Activated CD8-positive, alpha-beta memory T cell treated with anti-CD3 and anti-CD28 coated beads, Interleukin-2, amount 50 U/mL, for 1 hour (primary cell): ENCODE measurements around the gene MYOD1.

ENCODE experiments used
- DNase-seq: peaks from one replicate; pipeline ENCODE4 v3.0.0-alpha.2; 2020; ENCODE audit errors: extremely low read depth

Gene MYOD1

DNA sequence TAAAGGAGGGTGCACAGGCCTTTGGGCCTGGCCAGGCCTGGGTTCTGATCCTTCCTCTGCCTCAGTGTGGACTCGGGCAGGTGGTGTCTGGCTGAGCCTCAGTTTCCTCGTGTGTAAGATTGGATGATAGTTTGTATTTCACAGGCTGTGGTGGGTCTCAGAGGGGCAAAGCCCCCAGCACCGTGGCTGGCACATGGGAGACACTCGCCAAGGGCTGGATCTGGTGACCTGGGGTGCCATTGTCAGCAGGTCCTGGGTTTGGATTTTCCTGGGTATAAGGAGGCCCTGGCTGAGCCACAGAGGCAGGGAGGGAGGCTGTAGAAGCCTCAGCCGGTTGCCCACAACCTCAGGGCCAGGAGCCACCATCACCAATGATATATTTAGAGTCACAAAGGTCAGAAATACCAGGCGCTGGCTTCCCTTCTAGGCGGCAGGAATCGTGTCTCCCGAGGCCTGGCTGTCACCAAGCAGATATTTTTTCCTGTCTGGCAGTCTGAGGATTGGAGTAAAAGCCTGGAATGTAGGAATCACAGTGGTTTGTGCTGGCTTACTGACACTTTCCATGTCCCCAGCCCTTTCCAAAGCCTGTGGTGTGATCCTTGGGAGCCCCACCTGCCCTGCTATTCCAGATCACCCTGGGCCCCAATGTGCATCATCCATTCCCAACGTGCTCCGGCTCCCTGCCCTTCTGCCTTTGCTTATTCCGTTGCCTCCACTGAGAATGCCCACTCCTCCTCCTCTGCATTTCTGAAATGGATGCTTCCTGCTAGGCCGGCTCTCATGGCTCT, 30.8 kb downstream of the MYOD1 start:
- DNase-seq = no peak

DNA sequence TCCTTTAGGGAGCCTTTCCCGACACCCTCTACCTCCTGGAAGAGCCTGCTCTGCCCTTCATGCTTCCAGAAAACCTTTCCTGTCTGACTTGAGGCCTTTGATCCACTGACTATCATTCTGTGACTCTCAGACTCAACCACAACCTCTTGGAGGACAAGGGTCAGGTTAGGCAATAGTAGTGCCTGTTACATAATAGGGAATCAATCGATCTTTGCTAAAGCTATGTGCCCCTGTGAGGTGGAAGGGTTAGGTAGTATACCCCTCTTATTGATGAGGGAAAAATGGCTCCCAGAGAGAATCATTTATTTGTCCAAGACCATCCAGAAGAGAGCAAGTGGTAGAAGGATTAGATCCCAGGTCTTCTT, 31.4 kb downstream of the MYOD1 start:
- no peak for DNase-seq

DNA sequence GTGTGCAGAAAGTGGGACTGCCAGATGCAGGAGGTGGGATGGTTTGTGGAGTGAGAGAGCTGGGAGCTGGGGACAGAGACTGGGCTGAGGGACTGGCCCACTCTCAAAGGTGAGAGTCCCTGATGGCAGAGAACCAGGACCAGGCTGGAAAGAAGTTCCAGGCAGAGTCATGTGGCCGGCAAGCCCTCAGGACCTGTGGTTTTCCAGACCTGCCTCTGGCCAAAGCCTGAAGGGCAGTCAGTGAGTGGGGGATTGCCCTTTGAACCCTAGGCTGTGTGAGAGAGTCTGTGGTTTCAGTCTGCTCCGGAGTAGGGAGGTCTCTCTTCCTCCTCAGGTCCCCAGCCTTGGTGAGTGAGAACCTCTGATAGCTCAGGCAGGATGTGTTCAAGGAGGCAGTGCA, 32.2 kb downstream of the MYOD1 start:
- DNase-seq = no peak

DNA sequence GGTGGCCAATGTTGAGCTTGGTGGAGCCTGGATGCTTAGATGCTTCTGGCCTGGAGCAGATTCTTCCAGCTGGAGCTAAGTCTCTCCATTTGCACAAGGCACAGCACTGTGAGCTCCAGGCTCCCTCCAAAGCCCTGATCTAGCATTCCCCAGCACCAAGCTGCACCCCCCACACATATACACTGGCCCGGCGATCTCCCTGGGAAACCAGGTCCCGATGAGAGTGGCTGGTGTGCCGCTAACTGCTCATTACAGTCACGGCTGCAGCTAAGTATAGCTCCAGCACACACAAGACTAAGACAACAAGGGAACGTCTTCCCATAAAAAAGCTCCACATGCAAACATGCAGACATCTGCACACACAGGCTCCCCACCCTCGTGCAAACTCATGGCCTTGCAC, 32.8 kb downstream of the MYOD1 start:
- no peak for DNase-seq

DNA sequence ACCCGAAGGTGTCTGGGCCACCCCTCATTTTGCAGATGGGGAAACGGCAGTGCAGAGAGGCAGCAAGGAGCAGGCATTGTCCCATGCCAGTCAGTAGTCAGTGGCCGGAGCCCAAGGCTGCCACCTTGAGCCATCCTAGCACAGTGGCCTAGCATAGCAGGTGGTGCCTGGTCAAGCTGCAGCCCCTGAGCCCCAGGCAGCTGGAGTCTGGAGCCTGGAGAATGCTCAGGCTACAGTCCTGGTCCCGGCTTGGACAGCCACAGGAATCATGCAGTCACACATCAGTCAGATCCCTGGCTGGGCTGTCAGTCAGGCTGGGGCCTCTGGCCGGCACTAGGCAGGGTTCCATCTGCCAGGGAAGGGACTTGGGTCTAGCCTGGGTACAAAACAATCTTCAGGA, 33.8 kb downstream of the MYOD1 start:
- DNase-seq = no peak

DNA sequence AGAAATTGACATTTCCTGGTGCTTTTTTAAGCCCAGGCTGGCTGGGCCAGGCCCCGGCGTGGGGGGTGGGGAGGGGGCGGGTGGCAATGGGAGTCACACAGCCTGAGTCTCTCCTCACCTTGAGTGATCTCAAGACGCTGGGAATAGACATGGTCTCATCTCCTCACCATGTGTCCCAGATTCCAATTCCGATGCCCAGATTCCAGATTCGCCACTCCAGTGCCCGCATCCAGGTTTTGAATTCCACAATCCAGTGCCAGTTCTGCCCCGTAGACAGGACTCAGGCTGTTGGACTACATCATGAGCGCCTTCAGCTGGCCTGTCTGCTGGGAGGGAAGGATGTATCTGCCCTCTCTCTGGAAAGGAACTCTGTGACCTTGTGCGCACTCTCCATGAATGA, 34.3 kb downstream of the MYOD1 start:
- DNase-seq = no peak

DNA sequence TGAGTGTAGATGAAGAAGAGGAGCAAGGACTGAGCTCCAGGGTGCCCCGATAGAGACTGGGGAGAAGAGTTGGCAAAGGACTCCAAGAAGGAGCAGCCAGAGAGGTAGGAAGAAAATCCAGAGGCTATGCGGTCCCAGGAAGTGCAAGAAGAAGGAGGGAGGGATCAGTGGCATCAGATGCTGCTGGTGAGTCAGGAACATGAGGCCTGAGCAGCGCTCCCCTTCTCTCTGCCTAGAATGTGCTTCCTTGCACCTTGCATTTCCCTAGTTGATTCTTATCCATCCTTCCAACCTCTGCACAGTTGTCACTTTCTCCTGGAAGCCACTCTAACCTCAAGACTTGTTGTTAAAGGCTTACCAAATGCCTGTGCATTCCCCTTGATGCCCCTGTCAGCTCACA, 36.5 kb downstream of the MYOD1 start:
- DNase-seq = no peak

DNA sequence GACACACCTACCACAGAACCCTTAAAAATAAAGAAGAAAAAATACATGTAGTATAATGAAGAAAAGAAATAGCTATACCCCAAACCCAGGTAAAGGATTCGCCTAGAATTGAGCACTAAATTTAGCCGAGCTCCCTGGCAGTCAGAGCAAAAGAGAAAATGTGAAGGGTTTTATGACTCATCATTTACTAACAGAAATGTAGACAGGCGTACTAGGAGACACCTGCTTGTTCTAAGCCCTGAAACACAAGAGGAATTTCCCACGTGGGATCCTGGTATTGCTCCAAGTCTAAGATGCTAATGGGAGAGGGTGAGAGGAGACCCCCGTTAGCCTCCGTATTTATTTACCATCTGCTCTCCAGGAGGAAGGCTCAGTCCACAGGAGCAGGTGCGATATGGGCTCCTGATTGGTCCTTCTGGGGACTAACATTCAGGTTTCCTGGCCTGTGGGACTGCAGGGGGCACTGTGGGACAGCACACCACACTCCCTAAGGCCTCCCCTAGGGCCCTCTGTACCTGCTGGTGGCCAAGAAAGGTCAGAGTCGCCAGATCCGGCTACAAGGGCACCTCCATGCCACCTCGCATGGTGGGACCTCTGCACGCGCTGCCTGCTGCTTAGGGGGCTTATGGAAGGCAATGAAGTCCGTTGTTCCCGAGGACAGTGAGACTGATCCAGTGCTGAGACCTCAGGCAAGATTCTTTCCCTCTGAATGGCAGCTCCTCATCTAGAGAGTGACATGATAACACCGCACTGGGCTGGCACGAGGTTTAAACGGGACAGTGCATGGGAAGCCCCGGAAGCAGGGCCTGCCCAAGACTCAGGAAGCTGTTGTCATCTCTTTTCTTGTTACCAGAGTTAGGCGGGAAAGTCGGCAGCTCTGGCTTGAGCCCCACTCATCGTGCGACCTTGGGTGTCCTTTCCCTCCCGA, 41.0 kb downstream of the MYOD1 start:
- DNase-seq = no peak

DNA sequence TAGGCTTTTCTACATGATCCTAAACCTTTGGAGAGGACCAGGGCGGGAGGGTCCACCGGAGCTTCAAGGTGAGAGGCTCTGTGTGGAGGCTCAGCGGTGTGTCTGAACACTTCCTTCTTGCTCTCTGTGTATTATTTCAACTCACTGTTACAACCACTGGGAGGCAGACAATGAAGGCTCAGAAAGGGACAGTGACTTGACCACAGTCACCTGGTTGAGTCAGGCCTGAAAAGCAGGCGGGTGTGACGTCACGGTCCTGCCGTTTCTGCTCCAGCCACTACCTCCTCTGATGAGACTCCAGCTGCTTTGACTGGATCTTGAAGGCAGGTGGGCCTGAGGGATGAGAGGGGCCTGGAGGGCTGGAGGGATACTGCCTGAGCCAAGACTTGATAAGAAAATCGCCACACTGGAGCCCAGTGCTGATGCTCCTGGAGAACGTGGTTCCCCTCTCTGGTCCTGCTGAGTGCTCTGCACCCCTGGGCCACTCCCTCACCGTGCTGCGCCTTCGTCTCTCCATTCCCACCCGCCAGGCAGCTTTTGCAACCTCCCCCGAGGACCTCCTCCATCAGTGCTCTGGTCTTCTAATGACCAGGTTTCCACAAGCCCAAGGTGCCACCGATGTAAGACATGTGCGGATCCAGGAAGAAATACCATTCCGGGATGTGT, 43.1 kb downstream of the MYOD1 start:
- DNase-seq = no peak

DNA sequence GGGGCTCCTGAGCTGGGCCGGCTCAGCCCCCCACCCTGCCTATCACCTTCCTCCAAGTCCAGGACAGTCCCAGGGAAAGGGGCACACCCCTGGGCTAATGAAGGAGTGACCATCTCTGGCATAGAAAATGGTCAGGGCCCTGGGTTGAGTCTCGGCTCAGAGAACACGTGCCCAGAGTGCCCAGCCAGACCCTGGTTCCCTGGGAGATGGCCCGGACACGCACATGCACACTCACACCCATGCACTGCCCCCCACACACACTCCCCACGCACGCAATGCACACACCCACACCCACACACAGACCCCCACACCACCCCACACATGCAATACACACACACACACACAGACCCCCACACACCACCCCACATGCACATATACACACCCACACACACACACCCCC, 43.9 kb downstream of the MYOD1 start:
- no peak for DNase-seq

DNA sequence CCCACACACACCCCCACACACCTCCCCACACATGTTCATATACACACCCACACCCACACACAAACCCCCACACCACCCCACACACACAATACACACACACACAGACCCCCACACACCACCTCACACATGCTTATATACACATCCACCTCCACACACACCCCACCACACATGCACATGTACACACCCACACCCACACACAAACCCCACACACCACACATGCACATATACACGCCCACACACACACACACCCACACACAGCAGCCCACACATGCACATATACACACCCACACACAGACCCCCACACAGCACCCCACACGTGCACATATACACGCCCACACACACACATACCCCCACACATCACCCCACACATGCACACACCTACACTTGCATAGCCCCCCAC, 44.3 kb downstream of the MYOD1 start:
- no peak for DNase-seq

DNA sequence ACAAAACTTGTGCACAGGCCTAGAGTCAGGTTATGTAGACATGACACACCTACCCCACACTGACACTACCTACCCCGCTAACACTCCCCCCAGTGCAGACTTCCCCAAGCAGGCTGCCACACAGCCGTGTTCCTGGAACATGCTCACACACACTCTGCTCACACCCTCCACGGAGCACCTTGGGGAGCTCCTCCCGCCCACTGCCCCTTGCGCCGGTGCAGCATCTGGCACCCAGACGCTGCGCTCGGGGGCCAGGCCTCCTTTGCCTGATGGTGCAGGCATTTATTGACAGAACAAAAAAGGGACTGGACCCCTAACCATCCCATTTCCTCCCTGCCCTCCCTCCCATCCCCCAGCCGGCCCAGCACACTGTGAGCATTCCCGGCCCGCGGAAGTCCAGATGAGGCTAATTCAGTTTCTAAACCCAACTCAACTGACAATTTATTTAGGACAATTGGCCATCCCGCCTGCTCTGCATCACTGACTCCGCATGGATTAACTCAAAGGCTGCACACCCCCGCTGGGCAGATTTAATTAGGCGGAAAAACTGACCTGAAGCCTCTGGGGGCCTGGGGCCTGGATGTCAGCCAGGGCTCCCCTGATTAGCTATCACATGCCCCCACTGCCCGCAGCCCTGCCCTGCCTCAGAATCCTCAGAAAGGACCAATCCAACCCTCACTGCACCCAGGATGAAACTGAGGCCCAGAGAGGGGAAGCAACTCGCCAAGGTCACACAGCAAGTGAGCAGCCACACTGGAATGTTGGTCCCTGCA, 45.3 kb downstream of the MYOD1 start:
- no peak for DNase-seq

DNA sequence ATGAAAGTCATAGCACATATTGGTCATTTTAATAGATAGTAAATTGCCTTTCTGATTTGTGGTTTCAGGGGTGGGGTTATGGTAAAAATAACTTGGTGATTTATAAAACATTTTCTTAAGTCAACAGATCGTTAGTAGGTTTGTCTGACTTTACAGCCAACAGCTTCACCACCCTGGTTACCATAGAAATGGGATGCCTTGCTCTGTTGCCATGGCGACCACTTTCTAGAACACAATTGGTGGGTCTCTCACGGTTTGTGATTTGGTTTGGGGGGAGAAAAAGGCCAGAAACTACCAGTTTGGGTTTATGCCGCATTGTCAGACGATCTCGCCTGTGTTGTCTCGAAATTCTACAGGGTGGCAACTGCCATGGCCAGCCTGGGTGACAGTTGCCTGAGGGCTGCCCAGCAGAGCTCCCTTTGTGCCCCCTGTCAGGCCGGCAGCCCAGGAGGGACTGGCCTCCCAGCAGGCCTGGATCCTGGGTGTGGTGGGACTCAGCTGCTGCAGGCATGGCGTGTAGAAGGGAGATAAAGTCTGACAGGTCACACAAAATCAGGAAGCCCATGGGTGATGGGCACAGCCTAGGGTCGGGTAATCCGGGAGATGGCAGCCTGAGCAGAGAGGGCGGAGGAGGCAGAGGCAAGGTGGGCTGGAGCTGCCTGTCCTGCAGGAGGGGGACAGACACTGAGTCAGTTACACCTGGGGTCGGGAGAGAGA, 46.1 kb downstream of the MYOD1 start:
- DNase-seq = no peak

DNA sequence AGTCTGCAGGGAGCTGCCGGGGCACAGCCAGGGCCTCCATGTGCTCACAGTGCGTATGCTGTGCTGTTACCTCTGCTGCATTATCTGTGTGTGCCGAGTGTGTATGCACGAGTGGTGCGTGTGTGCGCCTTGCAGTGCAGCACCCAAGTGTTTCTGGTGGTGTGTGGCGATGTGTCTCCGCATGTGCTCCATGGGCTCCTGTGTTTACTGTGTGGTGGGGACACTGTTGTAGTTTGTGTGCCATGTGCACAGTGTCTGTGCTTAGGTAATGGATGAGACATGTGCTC, 46.6 kb downstream of the MYOD1 start:
- DNase-seq = no peak

DNA sequence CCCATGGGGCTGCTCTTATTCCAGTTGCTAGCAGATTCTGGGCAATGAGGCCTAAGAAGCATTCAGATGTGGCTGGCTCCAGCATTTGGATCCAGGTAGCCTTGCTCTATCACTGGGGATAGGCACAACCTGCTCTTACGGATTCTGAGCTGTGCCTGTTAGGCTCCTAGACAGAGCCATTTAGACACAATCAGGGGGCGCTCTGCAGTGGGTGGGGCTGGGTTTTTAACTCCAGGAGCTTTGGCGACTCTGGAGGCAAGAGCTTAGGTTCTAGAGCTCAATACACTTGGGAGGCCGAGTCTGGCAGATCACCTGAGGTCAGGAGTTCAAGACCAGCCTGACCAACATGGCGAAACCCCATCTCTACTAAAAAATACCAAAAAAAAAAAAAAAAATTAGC, 47.2 kb downstream of the MYOD1 start:
- no peak for DNase-seq

DNA sequence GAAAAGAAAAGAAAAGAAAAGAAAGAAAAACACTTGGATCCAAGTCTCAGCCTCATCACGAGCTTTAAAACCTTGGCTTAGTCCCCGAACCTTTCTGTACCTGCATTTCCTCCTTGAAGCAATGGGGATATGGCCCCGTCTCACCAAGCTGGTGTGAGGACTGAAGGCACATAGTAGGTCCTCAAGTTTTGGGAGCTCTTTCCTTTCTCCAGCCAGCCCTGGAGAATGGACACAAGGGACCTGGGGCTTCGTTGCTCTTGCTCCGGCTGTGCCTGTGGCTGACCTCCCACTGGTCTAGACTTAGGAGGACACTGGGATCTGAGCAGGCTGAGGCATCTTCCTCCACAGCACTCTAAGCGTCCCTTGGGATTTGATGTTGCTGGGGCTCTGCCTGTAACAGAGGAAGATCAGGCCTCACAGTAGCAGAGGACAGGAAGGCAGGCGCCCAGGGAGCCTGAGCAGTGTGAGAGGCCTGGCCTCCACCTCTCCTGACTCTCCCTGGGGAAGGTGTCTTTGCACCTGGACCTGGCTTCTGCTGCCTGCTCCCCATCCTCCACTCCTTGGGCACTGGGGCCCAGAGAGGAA, 48.0 kb downstream of the MYOD1 start:
- no peak for DNase-seq

DNA sequence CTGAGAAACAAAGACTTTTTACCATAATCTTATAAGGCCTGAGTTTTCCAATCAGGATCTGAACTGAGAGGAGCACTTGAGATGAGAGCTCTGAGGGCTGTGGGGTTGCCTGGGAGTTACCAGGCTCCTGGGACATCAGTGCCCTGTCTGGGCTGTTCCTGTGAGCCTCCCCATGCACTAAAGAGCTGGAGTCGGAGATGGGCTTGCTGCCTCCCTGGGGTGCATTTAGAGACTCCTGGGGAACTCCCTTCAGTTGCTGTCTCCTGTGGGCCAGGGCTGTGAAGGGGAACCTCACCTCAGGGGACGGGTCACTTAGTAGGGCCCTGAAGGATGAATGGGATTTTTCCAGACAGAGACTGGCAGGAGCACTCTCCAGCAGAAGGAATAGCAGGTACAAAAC, 48.5 kb downstream of the MYOD1 start:
- no peak for DNase-seq

DNA sequence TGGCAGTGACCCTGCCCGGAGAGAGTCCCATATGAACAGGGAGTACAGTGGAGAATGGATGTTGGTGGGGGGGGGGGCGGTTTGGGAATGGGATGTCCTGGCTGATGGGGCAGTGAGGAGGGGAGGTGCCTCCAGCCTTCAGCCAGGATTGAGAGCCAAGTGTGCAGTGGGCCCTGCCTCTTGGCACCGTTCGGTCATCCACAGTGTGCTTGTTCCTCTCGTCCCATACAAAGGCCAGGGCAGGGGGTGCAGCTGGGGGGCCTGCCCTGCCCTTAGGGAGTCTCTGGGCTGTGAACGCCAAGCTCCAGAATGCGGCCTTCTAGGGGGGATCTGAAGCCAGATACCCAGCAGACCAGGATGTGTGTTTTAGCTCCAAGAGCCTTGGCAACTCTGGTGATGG, 49.2 kb downstream of the MYOD1 start:
- DNase-seq = no peak

DNA sequence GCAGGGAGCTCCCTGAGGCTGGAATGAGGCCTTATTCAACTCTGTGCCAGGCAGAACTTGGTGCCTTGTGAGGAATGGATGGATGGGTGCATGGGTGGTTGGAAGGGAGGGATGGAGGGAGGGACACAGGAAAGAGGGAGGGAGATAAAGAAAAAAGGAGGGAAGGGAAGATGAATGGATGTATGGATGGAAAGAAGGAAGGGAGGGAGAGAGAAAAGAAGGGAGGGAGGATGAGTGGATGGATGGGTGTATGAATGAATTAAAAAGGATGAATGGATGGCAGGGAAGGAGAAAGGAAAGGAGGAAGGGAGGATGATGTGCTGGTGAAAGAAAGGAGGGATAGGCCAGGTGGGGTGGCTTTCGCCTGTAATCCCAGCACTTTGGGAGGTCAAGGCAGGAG, 49.8 kb downstream of the MYOD1 start:
- DNase-seq = no peak

DNA sequence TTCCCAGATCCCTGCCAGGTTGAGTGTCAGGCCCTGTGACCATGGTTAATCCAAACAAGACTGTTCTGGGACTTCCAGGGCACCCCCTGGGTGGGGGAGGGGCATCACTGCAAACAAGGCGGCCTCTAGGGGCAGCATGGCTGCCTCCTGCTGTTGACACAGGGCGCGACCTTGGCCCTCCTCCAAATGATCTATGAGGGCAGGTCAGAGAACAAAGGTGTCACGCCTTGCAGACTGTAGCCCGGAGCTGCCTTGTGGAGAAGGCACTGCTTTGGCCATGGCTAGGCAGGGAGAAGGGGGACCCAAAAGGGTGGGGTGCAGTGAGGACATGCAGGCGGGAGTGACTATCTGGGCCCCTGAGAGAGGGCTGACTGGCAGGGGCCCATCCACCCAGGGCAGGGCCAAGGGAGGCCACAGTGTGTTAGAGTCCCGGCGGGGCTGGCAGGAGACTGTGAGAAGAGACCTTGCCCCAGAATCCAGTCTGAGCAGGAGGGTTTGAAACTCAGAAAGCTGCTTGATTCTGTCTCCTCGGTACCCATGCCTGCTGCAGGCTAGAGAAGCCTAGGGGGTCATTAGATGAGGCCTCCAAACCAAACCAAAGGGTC, 50.8 kb downstream of the MYOD1 start:
- no peak for DNase-seq

DNA sequence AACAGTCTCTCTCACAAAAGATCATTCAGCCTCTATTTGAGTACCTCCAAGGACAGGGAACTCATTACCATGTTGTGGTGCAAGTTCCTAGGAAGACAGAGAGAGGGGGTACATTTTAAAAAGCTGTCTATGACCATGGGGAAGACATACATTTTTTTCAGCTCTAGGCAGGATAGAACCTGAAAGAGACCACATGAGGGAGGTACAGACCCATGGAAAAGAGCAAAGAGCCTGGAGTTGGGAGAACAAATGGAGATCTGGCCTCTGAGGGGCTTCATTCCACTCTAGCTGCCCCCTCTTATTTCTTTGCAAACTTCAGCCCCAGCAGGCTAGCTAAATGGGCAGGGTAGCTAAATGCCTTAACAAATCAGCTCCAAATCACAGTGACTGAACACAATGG, 51.5 kb downstream of the MYOD1 start:
- no peak for DNase-seq
